ENCODE data around the gene RSPH10B2. TPM values are rescaled to one million over a fixed set of nuclear protein-coding genes. Genes with fewer than 3 reads are reported as not detected.
"Not testable (repeated sequence)": the region's sequence is repeated elsewhere in the genome, so short reads cannot be mapped to it uniquely, and the experiment has no call there.

RSPH10B2 gene
- total RNA-seq, 4 donors from 2014 or later, result 1.3 TPM; not detected in 3

GRCh38 chr7:6821622-6822021, 67.7 kb downstream of the RSPH10B2 start:
- DNase-seq (ENCODE audit: low spot score in 2 of 2); H3K4me3 ChIP-seq (ENCODE audit: low read depth, poor library complexity, severe bottlenecking); intact Hi-C loops (cut with DNase I; ENCODE audit: low total_unique reads): not testable (repeated sequence)
- 72% methylated on average over 6 of the region's 6 CpGs for WGBS, 2 donors

- 35% methylated on average over 11 of the region's 42 CpGs for WGBS, 2 donors
- intact Hi-C loops (cut with DNase I; ENCODE audit: low total_unique reads); H3K4me3 ChIP-seq (ENCODE audit: low read depth, poor library complexity, severe bottlenecking); DNase-seq (ENCODE audit: low spot score in 2 of 2): not testable (repeated sequence)
Observed at GRCh38 chr7:6825236-6826125, 71.6 kb downstream of the RSPH10B2 start.

DNA sequence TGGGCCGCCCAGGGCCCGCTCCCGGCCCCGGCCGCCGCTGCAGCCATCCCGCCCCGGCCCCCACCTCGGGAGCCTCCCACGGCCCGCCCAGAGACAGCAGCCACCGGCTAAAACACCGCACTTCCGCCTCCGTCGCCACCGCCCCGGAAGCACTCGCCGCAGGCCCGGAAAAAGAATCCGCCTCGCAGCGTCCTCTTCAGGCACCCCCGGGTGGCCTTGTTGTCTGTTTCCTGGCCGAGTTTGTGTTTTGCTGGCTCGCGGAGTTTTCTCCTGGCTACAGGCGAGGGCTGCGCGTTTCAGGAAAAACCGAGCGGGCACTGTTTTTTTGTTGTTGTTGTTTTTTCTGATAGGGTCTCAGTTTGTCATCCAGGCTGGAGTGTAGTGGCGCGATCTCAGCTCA, 72.2 kb downstream of the RSPH10B2 start, which contains the start of gene CCZ1B:
Gene CCZ1B, minus strand, starts transcription at position 125 of the 400 bp plus-strand sequence. Its CDS starts 78 bp downstream, at position 47.
- 2 to 9% methylated on average over 9 to 22 of the region's 35 CpGs for WGBS, 2 donors
- peak within 1 kb of the TSS; percentile 38 for H3K4me3 ChIP-seq (ENCODE audit: low read depth, poor library complexity, severe bottlenecking)
- intact Hi-C loops (cut with DNase I; ENCODE audit: low total_unique reads), result not testable (repeated sequence)
- peak; percentile 64 to 95 for DNase-seq (ENCODE audit: low spot score in 2 of 2)

DNA sequence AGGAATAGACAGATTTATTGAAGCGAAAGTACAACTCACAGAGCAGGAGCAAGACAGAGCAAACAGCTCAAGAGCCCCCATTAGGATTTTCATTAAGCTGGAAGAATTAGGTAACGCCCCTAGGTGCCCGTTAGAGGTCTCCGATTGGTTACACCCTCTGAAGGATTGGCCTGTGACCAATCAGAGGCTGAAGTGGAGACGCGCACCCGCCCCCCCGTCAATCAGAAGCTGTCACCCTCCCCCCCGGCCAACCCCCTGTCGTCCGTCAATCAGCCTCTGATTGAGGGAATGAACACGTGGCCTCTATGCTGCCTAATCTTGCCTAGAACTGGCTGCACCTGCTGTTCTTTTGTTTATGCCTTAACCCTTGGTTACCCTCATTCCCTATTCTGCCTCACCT, 73.3 kb downstream of the RSPH10B2 start:
- intact Hi-C loops (cut with DNase I; ENCODE audit: low total_unique reads); H3K4me3 ChIP-seq (ENCODE audit: low read depth, poor library complexity, severe bottlenecking); DNase-seq (ENCODE audit: low spot score in 2 of 2): not testable (repeated sequence)
- WGBS, 2 donors, result 66 to 78% methylated on average over 12 of the region's 12 CpGs

- intact Hi-C loops (cut with DNase I; ENCODE audit: low total_unique reads); H3K4me3 ChIP-seq (ENCODE audit: low read depth, poor library complexity, severe bottlenecking); DNase-seq (ENCODE audit: low spot score in 2 of 2): not testable (repeated sequence)
- 76% methylated on average over 5 of the region's 5 CpGs for WGBS, 2 donors
Observed at GRCh38 chr7:6829616-6830015, 75.7 kb downstream of the RSPH10B2 start.

GRCh38 chr7:6830026-6830425, 76.1 kb downstream of the RSPH10B2 start:
- WGBS, 2 donors, result 87 to 88% methylated on average over 6 of the region's 6 CpGs
- DNase-seq (ENCODE audit: low spot score in 2 of 2); intact Hi-C loops (cut with DNase I; ENCODE audit: low total_unique reads); H3K4me3 ChIP-seq (ENCODE audit: low read depth, poor library complexity, severe bottlenecking): not testable (repeated sequence)

DNA sequence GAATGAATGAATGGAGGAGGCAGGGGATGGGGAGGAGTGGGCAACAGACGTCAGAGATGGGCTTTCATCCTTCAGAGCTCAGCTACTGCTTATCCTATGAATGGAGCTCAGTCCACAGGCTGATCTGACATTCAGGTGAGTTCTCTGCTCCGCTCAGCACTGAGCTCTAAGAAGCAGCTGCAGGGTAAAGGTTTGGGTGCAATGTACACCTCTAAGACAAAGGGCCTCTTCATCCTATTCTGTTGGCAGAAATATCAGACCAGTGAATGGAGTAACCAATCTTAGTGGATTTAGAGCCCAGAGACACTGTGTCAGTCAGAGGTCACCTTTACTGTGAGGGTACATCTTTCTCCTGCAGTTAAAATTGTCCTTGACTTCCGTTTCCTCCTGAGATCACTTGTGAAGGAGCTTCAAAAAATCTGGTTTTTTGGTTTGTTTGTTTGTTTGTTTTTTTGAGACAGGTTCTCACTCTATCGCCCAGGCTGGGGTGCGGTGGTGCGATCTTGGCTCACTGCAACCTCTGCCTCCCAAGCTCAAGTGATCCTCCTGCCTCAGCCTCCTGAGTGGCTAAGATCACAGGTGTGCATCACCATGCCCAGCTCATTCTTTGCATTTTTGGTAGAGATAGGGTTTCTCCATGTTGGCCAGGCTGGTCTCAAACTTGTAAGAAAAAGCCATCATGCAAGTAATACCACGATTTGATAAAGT, 77.3 kb downstream of the RSPH10B2 start:
- H3K4me3 ChIP-seq (ENCODE audit: low read depth, poor library complexity, severe bottlenecking), result no peak overlapping the region
- no peak for TF ChIP-seq CTCF (IDR thresholded peaks at IDR 0.05)
- no peak for TF ChIP-seq POLR2A (IDR thresholded peaks at IDR 0.05)
- 81 to 82% methylated on average over 7 of the region's 7 CpGs for WGBS, 2 donors
- intact Hi-C loops (cut with DNase I; ENCODE audit: low total_unique reads), result no loop called here
- DNase-seq (ENCODE audit: low spot score in 2 of 2), result no peak

- no peak for TF ChIP-seq POLR2A (IDR thresholded peaks at IDR 0.05)
- TF ChIP-seq CTCF (IDR thresholded peaks at IDR 0.05), result no peak
- H3K4me3 ChIP-seq (ENCODE audit: low read depth, poor library complexity, severe bottlenecking), result no peak overlapping the region
- intact Hi-C loops (cut with DNase I; ENCODE audit: low total_unique reads), result no loop called here
- 79 to 86% methylated on average over 6 of the region's 6 CpGs for WGBS, 2 donors
- DNase-seq (ENCODE audit: low spot score in 2 of 2), result no peak
Observed at GRCh38 chr7:6833636-6834035, 79.7 kb downstream of the RSPH10B2 start.

GRCh38 chr7:6835521-6835920, 81.6 kb downstream of the RSPH10B2 start:
- H3K4me3 ChIP-seq (ENCODE audit: low read depth, poor library complexity, severe bottlenecking); DNase-seq (ENCODE audit: low spot score in 2 of 2); intact Hi-C loops (cut with DNase I; ENCODE audit: low total_unique reads): not testable (repeated sequence)
- WGBS, 2 donors, result 55 to 73% methylated on average over 3 of the region's 3 CpGs

DNA sequence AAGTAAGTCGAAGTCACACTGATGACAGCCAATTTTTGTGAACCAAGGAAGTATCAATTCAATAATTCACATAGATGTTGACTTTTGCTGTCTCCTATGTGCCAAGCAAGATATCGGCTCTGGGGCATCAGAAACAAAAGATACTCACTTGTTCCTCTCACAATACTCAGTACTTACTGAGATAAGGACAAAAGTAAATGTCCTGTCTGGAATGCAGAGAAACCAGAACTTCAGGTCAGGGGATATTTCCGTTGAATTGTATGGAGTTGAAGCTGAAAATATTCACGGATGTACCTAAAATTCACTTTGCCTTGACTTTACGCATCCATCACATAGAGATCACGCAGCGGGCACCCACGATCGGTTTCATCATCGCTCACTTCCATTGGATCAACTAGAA, 83.2 kb downstream of the RSPH10B2 start:
- intact Hi-C loops (cut with DNase I; ENCODE audit: low total_unique reads); DNase-seq (ENCODE audit: low spot score in 2 of 2); H3K4me3 ChIP-seq (ENCODE audit: low read depth, poor library complexity, severe bottlenecking): not testable (repeated sequence)
- 86 to 89% methylated on average over 10 of the region's 10 CpGs for WGBS, 2 donors

DNA sequence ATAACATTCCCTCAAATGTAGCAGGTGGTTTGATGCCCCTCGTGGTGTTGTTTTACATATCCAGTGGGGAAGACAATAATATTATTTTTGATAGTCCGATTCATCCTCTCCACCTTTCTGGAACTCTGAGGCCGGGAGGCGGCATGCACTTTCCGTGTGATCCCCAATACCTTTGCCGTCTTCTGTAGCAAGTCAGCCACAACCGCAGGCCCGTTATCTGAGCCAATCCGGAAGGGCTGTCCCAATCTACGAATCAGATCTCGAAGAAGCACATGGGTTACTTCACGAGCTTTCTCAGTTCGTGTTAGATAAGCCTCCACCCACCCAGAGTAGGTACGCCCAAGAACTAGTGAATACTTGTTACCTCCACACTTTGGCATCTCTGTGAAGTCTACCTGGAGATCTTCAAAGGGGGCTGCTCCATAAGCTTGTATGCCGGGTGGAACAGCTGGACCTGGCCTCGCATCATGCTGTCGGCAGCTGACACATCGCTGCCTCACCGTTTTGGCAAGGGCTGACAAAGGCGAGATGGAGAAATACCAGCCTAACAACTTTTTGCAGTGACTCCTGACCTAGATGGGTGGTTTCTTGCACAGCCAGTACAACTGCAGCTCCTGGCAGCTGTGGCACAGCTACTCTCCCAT, 88.5 kb downstream of the RSPH10B2 start:
- DNase-seq (ENCODE audit: low spot score in 2 of 2), result peak; percentile 24 to 82
- intact Hi-C loops (cut with DNase I; ENCODE audit: low total_unique reads), result loop anchor here (10.0 kb wide), 1 partner anchor 1232 kb away; no protein-coding TSS in a partner anchor
- WGBS, 2 donors, result 43 to 50% methylated on average over 20 of the region's 20 CpGs
- not testable (repeated sequence) for H3K4me3 ChIP-seq (ENCODE audit: low read depth, poor library complexity, severe bottlenecking)

DNA sequence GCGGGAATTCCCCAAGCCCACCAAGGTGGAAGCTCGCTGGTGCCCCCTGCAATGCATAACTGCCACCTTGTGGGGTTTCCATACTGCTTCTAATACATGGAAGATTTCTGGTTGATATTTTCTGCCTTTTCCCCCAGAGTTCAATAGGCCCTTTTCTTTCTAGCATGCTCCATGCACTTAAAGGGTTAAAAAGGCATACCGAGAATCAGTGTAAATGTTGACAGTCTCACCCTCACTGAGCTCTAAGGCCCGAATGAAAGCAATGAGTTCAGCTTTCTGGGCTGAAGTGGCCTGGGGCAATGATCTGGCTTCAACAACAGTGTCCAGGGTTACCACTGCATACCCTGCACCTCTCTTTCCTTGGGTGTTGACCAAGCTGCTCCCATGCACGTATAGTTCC, 89.2 kb downstream of the RSPH10B2 start:
- intact Hi-C loops (cut with DNase I; ENCODE audit: low total_unique reads), result loop anchor here (10.0 kb wide), 1 partner anchor 1232 kb away; no protein-coding TSS in a partner anchor
- H3K4me3 ChIP-seq (ENCODE audit: low read depth, poor library complexity, severe bottlenecking), result not testable (repeated sequence)
- WGBS, 2 donors, result 20 to 21% methylated on average over 5 of the region's 5 CpGs
- peak in 1 of 2 donors; percentile 15 for DNase-seq (ENCODE audit: low spot score in 2 of 2)
